ENCODE results near the gene TMCO4. TPM values are rescaled to one million over a fixed set of nuclear protein-coding genes. Genes with fewer than 3 reads are reported as not detected.

Gene TMCO4
- total and polyA plus RNA-seq, 9 donors = 1.7 to 3.7 (median 2.0) TPM

Other genes starting within 250 kb of the TMCO4 start
- gene NBL1, start 155.6 kb downstream of the TMCO4 start, total RNA-seq = 42.4 TPM
- 10 to 100 TPM; 23.8 to 60.6 (median 42.7) TPM for gene NBL1, start 155.6 kb downstream of the TMCO4 start, polyA plus RNA-seq (ENCODE audit: insufficient read depth in 1 of 8, insufficient read length in 8 of 8, low replicate concordance in 1 of 8)
- not detected for gene HTR6, start 135.0 kb downstream of the TMCO4 start, total RNA-seq
- not detected for gene HTR6, start 135.0 kb downstream of the TMCO4 start, polyA plus RNA-seq (ENCODE audit: insufficient read depth in 1 of 8, insufficient read length in 8 of 8, low replicate concordance in 1 of 8)
- not detected for gene RNF186, start 15.4 kb upstream of the TMCO4 start, total RNA-seq
- under 1 TPM in 2 of 8 donors, not detected in 6; 0.29 to 0.72 TPM for gene RNF186, start 15.4 kb upstream of the TMCO4 start, polyA plus RNA-seq (ENCODE audit: insufficient read depth in 1 of 8, insufficient read length in 8 of 8, low replicate concordance in 1 of 8)
- 6.8 TPM for gene OTUD3, start 82.5 kb upstream of the TMCO4 start, total RNA-seq
- gene OTUD3, start 82.5 kb upstream of the TMCO4 start, polyA plus RNA-seq (ENCODE audit: insufficient read depth in 1 of 8, insufficient read length in 8 of 8, low replicate concordance in 1 of 8) = 1 to 10 TPM; 5.1 to 9.3 (median 6.4) TPM
- gene PLA2G2E, start 123.7 kb upstream of the TMCO4 start, total RNA-seq = not detected
- gene PLA2G2E, start 123.7 kb upstream of the TMCO4 start, polyA plus RNA-seq (ENCODE audit: insufficient read depth in 1 of 8, insufficient read length in 8 of 8, low replicate concordance in 1 of 8) = not detected
- 0.35 TPM for gene PLA2G2A, start 179.7 kb upstream of the TMCO4 start, total RNA-seq
- gene PLA2G2A, start 179.7 kb upstream of the TMCO4 start, polyA plus RNA-seq (ENCODE audit: insufficient read depth in 1 of 8, insufficient read length in 8 of 8, low replicate concordance in 1 of 8) = 1 to 10 TPM in 6 of 8 donors, under 1 TPM in 2; 0.54 to 2.4 (median 1.7) TPM

Data from muscle of leg (tissue), 9 donors.